Stimulated activated CD8-positive, alpha-beta memory T cell treated with anti-CD3 and anti-CD28 coated beads, Interleukin-2, amount 100 ng/mL, for 48 hours (primary cell): Measurements from ENCODE around the gene NELFB.

Source experiments
- DNase-seq, 2 donors: peaks; one replicate each; pipeline ENCODE4 v3.0.0-alpha.2; 2020; ENCODE audit warnings: low read depth in 2 of 2

Gene NELFB

DNA sequence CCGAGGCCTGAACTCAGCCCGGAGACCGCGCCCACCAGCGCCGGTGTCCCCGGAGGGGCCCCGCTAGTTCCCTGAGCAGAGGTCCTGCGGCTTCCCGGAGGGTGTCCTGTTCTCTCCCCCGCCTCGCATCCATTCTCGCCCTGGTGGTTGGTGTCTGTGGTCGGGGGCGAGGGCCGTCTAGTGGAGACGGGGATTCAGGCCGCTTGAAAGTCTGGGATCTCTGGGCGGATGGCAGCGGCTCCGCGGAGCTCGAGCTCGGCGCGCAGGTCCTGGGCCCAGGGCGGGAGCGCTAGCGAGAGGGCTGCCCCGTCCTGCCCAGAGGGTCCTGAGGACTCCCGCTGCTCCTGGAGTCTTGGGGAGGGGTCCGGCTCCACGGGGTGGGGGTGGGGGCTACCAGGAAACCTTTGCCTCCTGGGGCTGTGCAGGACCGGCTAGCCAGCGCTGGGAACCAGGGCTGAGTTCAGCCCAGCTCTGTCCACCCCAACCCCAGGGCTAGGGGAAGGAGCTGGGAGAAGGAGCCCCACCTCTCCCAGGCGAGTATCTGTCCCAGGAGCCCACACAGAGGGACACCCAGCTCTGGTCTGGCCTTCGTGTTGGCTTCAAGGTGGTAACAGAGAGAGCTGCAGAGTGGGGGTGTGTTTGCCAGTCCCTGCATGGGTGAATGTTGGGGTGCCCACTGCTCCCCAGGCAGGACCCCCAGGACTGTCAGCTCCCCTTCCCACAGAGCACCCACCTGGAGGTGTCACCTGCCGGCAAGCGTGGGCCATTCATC, 26.4 kb downstream of the NELFB start:
- DNase-seq = no peak

DNA sequence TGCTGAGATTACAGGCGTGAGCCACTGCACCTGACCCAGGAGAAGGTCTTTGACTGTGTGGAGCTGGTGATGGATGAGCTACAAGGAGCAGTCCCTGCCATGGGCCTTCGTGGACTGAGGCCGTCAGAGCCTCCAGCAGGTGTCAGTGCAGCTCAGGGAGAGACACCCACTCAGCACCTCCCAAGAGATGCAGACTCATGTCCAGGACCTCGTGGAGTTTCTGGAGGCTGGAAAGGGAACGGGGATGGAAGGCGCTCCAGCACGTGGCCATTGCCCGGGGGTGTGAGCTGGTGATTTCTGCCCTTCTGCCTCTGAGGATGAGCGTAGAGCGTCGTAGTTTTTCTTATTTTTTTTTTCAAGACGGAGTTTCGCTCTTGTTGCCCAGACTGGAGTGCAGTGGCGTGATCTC, 31.9 kb downstream of the NELFB start:
- DNase-seq = no peak

DNA sequence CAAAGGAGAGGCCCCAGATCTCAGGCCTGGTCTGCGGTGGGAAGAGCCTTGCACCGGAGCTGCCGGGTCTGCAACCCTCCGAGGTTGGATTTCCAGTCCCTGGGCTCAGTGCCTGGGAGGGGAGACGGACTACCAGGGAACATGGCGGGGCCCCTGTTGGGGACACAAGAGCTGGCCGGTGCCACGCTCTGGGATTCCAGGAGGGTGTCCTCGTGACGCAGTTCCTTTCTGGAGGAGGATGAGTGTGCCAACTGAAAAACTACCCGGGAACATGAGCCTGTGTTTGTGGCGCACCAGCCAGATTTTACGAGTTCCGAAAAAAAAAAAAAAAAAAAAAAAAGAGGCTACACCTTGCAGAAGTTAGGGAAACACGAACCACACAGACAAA, 38.0 kb downstream of the NELFB start:
- no peak for DNase-seq

DNA sequence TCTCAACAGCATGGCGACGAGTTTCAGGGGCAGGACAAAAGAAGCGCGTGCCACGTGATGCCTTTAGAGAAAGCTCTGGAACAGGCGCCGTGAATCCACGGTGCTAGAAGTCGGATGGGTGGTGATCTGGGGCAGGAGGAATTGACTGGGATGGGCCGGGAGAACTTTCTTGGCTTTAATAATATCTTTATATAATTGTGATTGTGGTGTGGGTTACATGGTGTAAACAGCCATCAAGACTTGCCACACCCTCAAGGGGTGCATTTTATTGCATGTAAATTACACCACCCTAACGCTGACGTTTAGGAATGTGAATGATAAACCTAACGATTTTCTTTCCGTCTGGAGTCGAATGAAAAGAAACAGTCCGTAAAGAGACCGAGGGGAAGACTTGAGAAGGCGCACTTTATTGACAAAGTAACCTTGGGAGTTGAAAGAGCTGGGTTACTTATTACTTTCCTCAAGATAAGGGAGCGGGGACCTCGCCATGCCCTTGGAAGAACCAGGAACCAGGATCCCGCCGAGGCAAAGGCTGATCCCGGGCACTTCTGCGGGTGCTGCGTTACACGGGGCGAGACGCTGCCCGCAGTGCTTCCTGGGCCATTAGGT, 38.5 kb downstream of the NELFB start:
- DNase-seq = no peak

DNA sequence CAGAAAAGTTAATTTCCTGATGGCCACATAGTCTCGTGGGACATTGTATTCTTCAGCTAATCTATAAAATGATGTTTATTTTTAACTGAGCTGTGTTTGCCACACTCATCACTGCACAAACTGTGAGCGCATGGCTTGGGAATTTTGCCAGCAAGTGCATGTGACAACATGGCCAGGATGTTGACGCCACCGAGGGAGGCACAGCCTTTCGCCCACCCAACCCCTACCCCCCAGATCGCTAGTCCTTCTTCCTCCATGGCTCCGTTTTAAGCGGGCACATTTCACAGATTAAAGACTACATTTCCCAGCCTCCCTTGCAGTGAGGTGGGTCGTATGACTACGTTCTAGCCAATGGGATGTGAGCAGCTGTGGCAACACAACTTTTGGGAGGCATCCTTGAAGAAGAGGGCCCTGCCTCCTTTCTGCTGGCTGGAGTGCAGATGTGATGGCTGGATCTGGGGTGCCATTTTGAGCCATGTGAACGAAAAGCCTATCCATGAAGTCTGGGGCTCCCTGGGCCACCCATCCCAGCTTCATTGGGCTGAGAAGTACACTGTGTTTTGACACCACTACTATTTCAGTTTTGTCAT, 39.1 kb downstream of the NELFB start:
- no peak for DNase-seq

DNA sequence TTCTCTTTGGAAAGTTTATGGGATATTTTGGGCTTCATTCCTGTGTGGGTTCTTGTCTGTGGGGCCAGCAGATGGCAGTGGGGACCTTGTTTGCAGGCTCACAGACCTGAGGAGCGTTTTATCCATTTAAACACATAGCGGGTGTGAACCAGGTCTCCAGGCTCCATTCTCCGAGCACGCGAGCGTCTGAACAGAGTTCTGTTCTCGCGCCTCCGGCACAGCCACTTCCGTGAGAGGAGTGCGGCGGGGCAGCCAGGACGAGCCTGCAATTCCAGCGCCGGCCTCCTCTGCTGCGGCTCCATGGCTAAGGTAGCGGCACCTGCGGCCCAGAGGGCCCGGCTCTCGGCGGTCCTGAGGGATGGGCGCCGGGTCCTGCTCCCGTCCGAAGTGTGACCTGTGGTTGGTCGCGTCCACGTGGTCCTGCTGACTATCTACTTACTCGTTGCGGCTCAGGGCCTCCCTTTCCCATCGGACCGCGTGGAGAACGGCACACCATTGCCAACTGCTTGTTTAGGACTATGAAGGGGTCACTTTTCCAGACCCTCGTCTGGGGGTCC, 39.6 kb downstream of the NELFB start:
- no peak for DNase-seq

DNA sequence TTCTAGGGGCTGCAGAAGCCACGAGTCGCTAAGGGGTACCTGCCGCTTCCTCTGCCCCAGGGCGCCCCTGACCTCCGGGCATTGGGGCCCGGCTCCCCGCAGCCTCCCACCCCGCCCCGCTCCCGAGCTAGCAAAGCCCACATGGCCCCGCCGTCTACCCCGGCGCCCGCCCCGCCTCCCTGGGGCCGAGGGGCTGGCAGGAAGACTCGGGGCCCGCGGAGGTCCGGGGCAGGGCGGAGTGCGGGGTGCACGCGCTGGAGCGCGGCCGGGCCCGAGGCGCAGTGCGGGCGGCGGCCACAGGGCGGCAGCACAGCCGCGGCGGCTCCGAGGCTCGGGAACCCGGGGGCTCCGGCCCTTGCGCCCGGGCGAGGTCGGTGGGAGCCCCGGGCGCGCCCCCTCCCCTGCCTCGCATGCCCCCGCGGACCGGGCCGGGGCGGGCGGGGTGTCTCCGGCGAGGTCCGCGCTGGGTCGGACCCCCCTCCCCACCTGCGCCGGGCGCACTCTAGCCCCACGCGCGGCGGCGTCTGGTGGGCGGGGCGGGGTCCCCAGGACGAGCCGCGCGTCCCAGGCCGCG, 40.2 kb downstream of the NELFB start:
- DNase-seq = no peak

DNA sequence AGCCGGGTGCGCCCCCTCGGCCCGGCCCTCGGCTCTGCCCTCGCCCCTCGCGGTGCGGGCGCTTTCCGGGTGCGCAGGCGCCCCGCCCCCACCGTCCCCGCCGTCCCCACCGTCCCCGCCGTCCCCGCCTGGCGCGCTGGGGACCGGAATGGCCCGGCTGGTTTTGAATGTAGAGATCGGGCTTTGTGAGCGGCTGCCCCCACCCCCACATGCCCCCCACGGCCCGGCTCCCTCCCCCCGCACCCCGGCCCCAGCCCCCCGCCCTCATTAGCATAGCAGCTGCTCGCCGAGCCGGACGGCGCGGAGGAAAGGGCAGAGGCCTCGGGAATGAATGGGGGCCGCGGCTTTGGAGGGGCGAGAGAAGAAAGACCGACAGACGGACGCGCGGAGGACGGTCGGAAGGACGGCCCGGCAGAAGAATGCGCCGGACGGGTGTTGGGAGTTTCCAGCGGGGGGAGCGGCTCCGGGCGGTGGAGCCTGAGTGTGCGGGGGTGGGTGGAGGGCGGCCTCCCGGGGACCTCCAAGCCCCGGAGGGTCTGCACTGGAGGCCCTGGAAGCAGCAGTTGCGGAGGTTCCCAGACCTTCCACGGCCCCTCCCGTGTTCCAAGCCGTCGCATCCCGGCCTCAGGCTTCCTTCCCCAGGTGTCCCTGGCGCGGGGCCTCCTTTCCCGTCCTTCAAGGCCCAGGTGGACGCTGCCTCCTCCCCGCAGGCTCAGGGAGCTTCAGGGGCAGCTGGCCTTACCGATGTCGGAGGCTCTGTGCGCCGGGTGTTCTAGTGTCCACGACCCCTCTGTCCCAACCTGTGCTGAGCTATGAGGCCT, 40.9 kb downstream of the NELFB start:
- no peak for DNase-seq

DNA sequence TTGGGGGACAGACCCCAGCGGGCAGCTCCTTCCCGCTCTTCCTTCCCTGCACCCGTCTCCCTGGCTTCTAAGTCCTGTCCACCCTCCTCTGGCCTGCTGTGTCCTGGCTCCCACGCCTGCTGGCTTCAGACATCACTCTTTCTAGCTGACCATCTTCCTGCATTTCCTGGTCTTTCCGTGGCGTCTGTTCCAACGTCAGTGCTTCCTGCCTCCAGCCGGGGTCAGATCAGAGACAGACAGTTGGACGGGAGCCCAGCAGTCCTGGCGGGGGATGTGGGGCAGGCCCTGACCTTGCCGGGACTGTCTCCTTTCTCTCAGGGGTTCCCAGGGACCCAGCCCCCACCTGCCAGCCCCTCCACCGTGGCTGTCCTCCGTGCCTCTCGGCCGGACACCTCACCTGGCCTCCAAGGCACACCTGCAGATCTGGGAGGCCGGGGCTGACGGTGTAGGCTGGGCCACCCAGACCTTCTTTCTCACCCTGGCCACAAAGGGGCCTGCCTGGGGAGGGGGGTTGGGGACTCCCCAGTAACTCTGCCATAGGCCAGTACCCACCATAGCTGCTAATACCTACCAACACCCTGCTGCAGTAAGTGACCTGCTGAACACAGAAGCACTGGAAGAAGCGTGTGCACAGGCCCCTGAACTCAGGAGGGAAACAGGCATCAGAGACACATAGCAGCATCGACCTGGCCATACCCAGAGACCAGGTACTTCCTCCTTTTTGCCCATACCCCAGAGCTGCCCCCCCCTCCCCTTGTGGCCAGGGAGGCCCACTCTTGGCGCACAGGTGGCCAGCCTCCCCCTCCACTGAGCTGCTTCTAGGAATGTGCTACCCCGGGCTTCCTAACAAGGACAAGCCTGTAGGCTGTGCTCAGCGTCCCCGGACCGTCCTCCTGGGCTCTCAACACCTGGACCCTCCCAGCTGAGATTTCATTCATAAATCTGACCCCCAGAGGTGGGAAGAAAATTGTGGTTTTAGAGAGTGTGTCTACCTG, 41.8 kb downstream of the NELFB start:
- no peak for DNase-seq

DNA sequence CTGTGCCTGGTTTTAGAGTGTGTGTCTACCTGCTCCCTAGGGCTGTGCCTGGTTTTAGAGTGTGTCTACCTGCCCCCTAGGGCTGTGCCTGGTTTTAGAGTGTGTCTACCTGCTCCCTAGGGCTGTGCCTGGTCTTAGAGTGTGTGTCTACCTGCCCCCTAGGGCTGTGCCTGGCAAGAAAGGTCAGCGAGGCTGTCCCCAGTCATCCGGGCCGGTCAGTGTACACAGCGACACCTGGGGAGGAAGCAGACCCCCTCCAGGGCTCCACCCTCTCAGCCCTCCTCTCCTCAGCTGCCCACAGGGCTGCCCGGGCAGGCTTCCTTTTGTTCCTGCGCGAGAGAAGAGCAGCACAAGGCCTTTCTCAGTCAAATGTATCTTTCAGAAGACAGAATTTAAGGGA, 42.8 kb downstream of the NELFB start:
- DNase-seq = no peak

DNA sequence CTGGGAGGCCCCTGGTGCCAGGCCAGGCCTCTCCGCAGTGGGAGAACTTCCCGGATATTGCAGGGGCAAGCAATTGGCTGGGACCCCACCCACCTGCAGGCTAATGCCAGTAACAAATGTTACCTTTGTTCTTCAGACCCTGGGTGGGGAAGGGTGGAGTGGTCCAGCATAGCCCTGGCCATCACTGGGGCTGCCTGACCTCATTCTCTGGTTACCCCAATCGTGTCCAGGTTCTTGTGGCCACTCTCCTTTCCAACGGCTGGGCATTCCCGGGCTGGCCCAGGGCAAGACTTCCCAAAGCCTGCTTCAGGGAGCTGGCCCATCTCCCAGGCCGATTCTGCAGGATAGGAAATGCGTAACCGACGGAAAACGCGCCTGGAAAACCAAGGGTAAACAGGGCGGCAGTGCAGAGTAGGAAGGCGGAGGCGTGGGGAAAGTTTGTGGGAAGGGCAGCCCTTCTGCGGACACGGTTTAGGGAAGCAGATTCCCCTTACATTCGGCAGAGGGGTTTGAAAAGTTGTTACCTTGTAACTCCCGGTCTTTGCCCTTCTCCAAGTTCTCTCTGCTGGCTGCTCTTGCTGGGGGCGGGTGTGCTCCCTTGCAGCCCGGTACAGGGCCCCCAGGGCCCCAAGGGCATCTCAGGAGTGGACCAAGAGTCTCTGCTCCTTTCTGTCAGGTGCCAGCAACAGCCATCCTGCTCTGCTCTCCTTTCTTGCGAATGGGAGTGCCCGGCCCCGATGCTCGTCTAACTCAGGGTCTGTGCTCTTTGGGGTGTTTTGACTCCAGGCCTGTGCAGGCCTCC, 43.5 kb downstream of the NELFB start:
- no peak for DNase-seq

DNA sequence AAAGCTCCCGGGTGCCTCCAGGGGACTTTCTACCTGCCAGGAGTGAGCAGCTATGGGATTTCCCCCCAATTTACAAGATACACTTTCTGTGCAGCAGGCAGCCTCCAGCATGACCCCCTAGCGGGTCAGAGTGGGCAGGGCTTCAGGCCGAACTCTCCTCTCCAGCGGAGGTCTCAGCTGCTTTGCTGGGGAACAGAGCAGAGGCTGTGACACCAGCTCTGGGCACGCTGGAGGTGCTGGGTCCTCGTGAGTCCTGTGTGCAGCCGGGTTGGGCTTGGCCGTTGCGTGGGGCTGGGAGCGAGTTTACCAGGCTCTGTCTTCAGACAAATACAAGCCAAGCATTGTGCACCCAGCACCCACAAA, 44.1 kb downstream of the NELFB start:
- no peak for DNase-seq

DNA sequence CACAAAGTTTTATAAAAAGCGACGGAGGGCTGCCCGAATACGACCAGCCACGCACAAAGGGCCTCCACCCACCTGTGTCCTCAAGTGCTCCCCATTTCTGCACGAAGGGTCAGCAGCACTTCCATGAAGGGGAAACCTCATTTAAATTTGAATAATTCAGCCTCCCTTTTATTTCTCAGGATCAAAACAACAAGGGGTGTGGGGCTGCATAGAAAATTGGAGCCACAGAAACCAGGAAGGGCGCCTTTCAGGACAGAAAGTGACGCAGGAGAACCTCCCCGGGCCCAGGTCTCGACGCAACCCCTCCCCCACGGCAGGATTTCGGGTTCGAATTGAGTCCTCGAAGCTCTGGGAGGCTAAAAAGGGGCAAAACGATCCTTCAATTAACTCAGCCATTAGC, 44.8 kb downstream of the NELFB start:
- DNase-seq = no peak

DNA sequence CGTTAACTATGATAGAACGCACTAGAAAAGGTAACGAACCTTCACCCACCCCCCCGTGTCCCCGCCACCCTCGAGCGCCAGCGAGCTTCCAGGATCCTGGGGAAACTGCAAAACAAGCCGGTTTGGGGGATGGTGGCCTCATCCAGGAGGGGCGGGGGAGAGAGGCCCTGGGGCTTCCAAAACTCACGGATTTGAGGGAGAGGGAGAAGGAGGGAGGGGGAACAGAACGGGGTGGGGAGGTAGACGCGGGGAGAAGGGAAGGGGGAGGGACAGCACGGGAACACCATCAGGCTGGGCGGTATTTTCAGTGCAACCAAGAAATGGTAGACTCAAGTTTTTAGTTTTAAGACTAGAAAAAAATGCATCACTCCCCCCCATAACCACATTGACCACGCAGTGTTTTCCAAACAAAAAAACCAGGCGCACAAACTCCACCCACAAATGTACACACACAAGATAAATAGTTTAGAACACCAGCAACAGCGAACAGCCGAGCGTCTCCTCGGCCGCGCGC, 45.5 kb downstream of the NELFB start:
- no peak for DNase-seq

DNA sequence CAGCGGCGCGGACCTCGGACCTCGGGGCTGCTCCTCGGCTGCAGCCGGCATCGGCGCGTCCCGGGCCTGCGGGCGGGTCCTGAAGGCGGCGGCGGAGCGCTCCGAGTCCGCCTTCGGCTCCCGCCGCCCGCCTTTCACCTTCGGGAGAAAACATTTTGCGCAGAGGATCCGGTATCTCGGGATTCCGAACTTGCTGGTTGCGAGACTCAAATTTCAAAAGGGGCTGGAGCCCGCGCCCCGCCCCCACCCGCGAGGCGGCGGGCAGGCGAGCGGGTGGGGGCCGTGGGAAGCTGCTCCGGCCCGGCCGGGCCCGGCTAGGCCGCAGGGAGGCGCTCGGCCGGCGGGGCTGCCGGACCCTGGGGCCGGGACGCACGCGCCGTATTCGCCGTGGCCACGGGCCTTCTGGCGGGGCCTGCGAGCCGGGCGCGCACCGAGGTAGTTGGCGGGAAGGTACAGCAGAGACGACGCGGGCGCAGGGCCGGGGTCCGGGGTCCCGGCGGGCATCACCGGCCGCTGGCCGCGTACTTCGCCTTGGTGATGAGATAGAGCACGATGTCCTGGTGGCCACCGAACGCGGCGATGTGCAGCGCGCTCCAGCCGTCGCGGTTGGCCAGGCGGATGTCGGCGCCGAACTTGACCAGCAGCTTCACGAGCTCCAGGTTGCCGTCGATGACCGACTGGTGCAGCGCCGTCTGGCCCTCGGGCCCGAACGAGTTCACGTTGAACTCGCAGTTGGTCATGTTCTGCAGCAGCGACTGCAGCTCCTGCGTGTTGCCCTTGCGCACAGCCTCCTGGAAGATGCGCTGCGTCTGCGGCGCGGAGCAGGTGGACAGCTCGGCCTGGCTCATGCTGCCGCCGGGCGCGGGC, 46.2 kb downstream of the NELFB start:
- DNase-seq = no peak

DNA sequence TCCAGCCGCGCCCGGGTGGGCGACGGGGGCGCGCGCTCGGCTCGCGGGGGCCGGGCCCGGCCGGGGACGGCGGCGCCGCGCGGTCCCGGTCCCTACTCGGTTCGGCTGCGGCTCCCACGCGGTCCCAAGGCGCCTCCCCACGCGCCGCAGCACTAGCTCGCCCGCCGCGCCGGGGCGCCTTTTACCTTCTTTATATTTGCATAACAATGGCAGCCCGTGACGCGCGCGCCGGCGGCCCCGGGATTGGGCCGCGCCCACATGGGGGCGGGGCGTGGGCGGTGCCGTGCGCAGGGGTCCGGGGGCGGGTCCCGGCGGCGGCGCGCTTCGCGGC, 47.0 kb downstream of the NELFB start, which contains the start of gene NRARP:
NRARP (minus strand) TSS at position 154 of the 331 bp plus-strand sequence. CDS start 343 bp downstream, outside the sequence.
- peak; percentile 88 to 90 for DNase-seq

DNA sequence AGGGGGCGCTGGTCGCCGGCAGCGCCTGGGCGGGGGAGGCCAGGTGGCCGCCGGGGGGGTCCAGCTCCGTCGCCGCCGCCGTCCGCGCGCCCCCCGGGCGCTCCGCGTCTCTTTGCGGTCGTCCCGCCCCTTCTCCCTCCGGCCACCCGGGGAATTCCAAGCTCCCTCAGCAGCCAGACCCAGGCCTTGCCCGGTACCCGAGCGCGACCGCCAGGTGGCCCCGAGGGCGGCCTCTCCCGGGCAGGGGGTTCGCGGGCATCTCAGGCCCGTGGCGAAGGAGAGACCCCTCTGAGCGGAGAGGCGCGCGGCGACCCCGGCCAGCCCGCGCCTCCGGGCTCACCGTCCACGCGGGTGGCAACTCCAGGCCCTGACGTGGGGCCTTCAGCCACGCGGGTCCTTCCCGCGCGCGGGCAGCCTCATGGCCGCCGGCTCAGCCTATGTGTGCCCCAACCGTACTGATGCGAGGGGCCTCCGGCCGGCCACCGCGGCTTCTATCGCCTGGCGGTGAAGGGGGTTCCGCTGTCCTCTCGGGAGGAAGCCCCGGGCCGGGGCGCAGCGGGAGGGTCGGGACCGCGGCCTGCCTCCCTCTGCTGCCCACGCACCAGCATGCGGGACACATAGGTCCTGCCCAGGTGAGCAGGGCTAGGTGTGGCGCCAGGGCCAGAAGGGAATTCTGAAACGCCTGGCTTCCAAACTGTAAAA, 47.5 kb downstream of the NELFB start:
- DNase-seq = no peak
